ENCODE data around the gene TBC1D25. TPM values are rescaled to one million over a fixed set of nuclear protein-coding genes. Genes with fewer than 3 reads are reported as not detected.
"Not testable (repeated sequence)": the region's sequence is repeated elsewhere in the genome, so short reads cannot be mapped to it uniquely, and the experiment has no call there.

The TBC1D25 gene
- total RNA-seq, 1 donor from 2014 or later: 16.4 TPM

- H3K4me1 Mint-ChIP-seq (ENCODE audit: unreplicated experiment): peaks cover 3% of the 10 kb centered on the region
- peak overlapping the region; percentile 24 for H3K27ac Mint-ChIP-seq (ENCODE audit: unreplicated experiment)
- H3K4me3 Mint-ChIP-seq (ENCODE audit: unreplicated experiment): peak overlapping the region; percentile 54
- H3K9me3 Mint-ChIP-seq (ENCODE audit: unreplicated experiment): no peaks in the 10 kb centered on the region
- no peaks in the 10 kb centered on the region for H3K36me3 Mint-ChIP-seq (ENCODE audit: unreplicated experiment)
- no peaks in the 10 kb centered on the region for H3K27me3 Mint-ChIP-seq (ENCODE audit: unreplicated experiment)
- TF ChIP-seq CTCF (IDR thresholded peaks at IDR 0.05): no peak
- no peak for DNase-seq (ENCODE audit: extremely low spot score, unreplicated experiment)
Observed at GRCh38 chrX:48520455-48520854, 19.1 kb upstream of the TBC1D25 start.

- H3K36me3 Mint-ChIP-seq (ENCODE audit: unreplicated experiment): no peaks in the 10 kb centered on the region
- H3K27ac Mint-ChIP-seq (ENCODE audit: unreplicated experiment): peak overlapping the region; percentile 72
- no peak for TF ChIP-seq CTCF (IDR thresholded peaks at IDR 0.05)
- H3K27me3 Mint-ChIP-seq (ENCODE audit: unreplicated experiment): no peaks in the 10 kb centered on the region
- H3K4me1 Mint-ChIP-seq (ENCODE audit: unreplicated experiment): peaks cover 3% of the 10 kb centered on the region
- H3K4me3 Mint-ChIP-seq (ENCODE audit: unreplicated experiment): peak overlapping the region; percentile 80
- DNase-seq (ENCODE audit: extremely low spot score, unreplicated experiment): no peak
- H3K9me3 Mint-ChIP-seq (ENCODE audit: unreplicated experiment): no peaks in the 10 kb centered on the region
Observed at GRCh38 chrX:48520976-48521352, 18.6 kb upstream of the TBC1D25 start.

- no peaks in the 10 kb centered on the region for H3K36me3 Mint-ChIP-seq (ENCODE audit: unreplicated experiment)
- no peaks in the 10 kb centered on the region for H3K27me3 Mint-ChIP-seq (ENCODE audit: unreplicated experiment)
- peak within 1 kb of the TSS; percentile 72 for H3K27ac Mint-ChIP-seq (ENCODE audit: unreplicated experiment)
- no peaks in the 10 kb centered on the region for H3K9me3 Mint-ChIP-seq (ENCODE audit: unreplicated experiment)
- peak; percentile 94 for DNase-seq (ENCODE audit: extremely low spot score, unreplicated experiment)
- TF ChIP-seq CTCF (IDR thresholded peaks at IDR 0.05): no peak
- peaks cover 3% of the 10 kb centered on the region for H3K4me1 Mint-ChIP-seq (ENCODE audit: unreplicated experiment)
- H3K4me3 Mint-ChIP-seq (ENCODE audit: unreplicated experiment): peak within 1 kb of the TSS; percentile 80
Observed at GRCh38 chrX:48521353-48522243, 17.9 kb upstream of the TBC1D25 start, which contains the start of gene EBP. TSS of gene EBP (plus strand) at chrX:48521808. CDS start at chrX:48523772, 1,964 bp downstream.

- peak overlapping the region; percentile 80 for H3K4me3 Mint-ChIP-seq (ENCODE audit: unreplicated experiment)
- H3K4me1 Mint-ChIP-seq (ENCODE audit: unreplicated experiment): peaks cover 3% of the 10 kb centered on the region
- H3K9me3 Mint-ChIP-seq (ENCODE audit: unreplicated experiment): no peaks in the 10 kb centered on the region
- H3K27me3 Mint-ChIP-seq (ENCODE audit: unreplicated experiment): no peaks in the 10 kb centered on the region
- TF ChIP-seq CTCF (IDR thresholded peaks at IDR 0.05): no peak
- peak overlapping the region; percentile 72 for H3K27ac Mint-ChIP-seq (ENCODE audit: unreplicated experiment)
- no peaks in the 10 kb centered on the region for H3K36me3 Mint-ChIP-seq (ENCODE audit: unreplicated experiment)
- no peak for DNase-seq (ENCODE audit: extremely low spot score, unreplicated experiment)
Observed at GRCh38 chrX:48522291-48522690, 17.2 kb upstream of the TBC1D25 start.

GRCh38 chrX:48523682-48524081 lies 15.8 kb upstream of the TBC1D25 start:
- Mint-ChIP-seq H3K27ac (ENCODE audit: unreplicated experiment) (no peak overlapping the region), H3K9me3 (ENCODE audit: unreplicated experiment) (no peaks in the 10 kb centered on the region), H3K4me1 (ENCODE audit: unreplicated experiment) (peaks cover 3% of the 10 kb centered on the region), H3K36me3 (ENCODE audit: unreplicated experiment) (peaks cover 5% of the 10 kb centered on the region), H3K4me3 (ENCODE audit: unreplicated experiment) (no peak overlapping the region), H3K27me3 (ENCODE audit: unreplicated experiment) (no peaks in the 10 kb centered on the region)
- no peak for TF ChIP-seq CTCF (IDR thresholded peaks at IDR 0.05)
- no peak for DNase-seq (ENCODE audit: extremely low spot score, unreplicated experiment)

GRCh38 chrX:48525853-48526252 lies 13.7 kb upstream of the TBC1D25 start:
- H3K4me1 Mint-ChIP-seq (ENCODE audit: unreplicated experiment); H3K27me3 Mint-ChIP-seq (ENCODE audit: unreplicated experiment): not testable (repeated sequence)

More at GRCh38 chrX:48525853-48526252, 13.7 kb upstream of the TBC1D25 start:
- DNase-seq (ENCODE audit: extremely low spot score, unreplicated experiment); H3K4me3 Mint-ChIP-seq (ENCODE audit: unreplicated experiment); H3K27ac Mint-ChIP-seq (ENCODE audit: unreplicated experiment); H3K9me3 Mint-ChIP-seq (ENCODE audit: unreplicated experiment); H3K36me3 Mint-ChIP-seq (ENCODE audit: unreplicated experiment): not testable (repeated sequence)
